Activated T-cell treated with anti-CD3 and anti-CD28 coated beads for 24 hours (primary cell): ENCODE measurements around the gene FURIN.
"Not testable (repeated sequence)": the region's sequence is repeated elsewhere in the genome, so short reads cannot be mapped to it uniquely, and the experiment has no call there.

ENCODE experiments used
- DNase-seq: peaks from one replicate; pipeline ENCODE4 v3.0.0-alpha.2; 2020; ENCODE audit warnings: low read depth

Gene FURIN

GRCh38 chr15:90916461-90916860, 48.1 kb downstream of the FURIN start:
- no peak for DNase-seq

- no peak for DNase-seq
Measured at GRCh38 chr15:90917569-90917968, 49.2 kb downstream of the FURIN start.

- DNase-seq: no peak
Measured at GRCh38 chr15:90918034-90918788, 49.8 kb downstream of the FURIN start.

GRCh38 chr15:90918835-90919234, 50.4 kb downstream of the FURIN start:
- no peak for DNase-seq

- DNase-seq: no peak
Measured at GRCh38 chr15:90921887-90922286, 53.5 kb downstream of the FURIN start.

- not testable (repeated sequence) for DNase-seq
Measured at GRCh38 chr15:90922712-90923322, 54.4 kb downstream of the FURIN start.

- DNase-seq: no peak
Measured at GRCh38 chr15:90924375-90924774, 56.0 kb downstream of the FURIN start.

- not testable (repeated sequence) for DNase-seq
Measured at GRCh38 chr15:90926766-90927165, 58.4 kb downstream of the FURIN start.

- not testable (repeated sequence) for DNase-seq
Measured at GRCh38 chr15:90928106-90928505, 59.7 kb downstream of the FURIN start.

GRCh38 chr15:90929246-90930019, 61.0 kb downstream of the FURIN start:
- DNase-seq: no peak

GRCh38 chr15:90930861-90931574, 62.6 kb downstream of the FURIN start:
- DNase-seq: no peak

GRCh38 chr15:90931575-90931827, 63.1 kb downstream of the FURIN start:
- no peak for DNase-seq

- DNase-seq: peak; percentile 87
Measured at GRCh38 chr15:90931828-90932659, 63.7 kb downstream of the FURIN start, which contains the start of gene HDDC3. TSS of gene HDDC3 (minus strand) at chr15:90932549. CDS start at chr15:90932540, 9 bp downstream.

GRCh38 chr15:90932660-90932991, 64.2 kb downstream of the FURIN start:
- no peak for DNase-seq
